GM21526 (cell line): Measurements from ENCODE around the gene PTHLH.

Experiments
- ATAC-seq: cut with Tn5 transposase; IDR thresholded peaks from one replicate; pipeline ENCODE4 v1.9.1; 2021; ENCODE audit warnings: moderate library complexity; ENCODE audit not compliant: unreplicated experiment, low FRiP score

Gene PTHLH

DNA sequence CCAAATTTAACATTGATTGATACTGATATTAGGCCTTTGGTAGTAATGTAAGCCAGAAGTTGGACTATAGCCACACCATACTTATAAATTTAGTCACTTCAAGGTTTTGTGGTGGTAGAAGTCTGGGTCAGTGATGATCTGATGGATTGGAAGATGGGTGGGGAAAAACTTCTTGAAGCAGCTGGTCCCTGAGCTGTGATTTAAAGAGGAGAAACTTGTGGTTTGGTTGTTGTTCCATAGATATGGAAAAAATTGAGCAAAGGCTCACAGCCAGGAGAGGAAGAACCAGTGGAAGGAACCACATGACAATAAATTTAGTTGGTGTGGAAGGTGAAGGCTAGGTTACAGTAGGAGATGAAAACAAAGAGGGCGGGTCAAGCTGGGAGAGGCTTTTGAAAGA is 26.1 kb downstream of the PTHLH start:
- no peak for ATAC-seq

DNA sequence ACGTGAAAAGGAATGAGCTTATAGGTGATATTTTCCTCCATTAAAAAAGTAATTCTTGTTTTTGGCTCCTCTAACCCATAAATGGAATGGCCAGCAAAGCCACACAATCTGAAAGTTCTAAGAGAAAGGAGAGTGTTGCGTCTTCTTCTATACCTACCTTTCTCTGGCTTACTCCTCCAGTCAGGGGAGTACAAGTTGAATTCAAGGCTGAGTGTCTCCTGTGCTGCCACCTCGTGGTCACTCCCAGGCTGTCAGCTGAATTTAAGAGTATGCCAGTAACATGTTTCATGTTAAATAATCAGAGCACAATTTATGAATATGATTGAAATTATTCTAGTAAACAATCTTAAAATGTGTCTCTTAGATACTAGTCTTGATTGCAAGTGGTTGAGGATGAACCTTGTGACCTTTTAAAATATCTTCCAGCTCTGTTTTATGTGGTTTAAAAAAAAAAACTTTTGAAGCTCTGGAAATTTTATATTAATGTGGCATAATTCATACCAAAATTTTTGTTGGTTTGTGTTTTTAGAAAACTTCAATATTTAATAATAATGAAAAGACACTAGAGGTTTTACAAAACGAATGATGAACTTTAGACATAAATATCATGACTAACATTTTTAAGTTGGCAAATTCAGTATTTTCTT is 31.7 kb downstream of the PTHLH start:
- peak; percentile 85 for ATAC-seq

DNA sequence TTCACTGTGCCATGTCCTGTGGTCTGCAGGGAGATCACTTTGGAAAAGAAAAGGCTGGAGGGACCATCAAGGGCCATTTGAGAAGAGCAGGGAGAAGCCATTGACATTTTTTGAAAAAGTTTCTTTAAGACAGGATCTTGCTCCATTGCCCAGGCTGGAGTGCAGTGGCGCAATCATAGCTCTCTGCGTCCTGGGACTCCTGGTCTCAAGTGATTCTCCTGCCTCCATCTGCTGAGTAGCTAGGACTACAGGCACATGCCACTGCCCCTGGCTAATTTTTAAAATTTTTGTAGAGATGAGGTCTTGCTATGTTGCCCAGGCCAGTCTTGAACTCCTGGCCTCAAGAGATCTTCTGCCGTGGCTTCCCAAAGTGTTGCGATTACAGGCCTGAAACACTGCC is 32.3 kb downstream of the PTHLH start:
- no peak for ATAC-seq

DNA sequence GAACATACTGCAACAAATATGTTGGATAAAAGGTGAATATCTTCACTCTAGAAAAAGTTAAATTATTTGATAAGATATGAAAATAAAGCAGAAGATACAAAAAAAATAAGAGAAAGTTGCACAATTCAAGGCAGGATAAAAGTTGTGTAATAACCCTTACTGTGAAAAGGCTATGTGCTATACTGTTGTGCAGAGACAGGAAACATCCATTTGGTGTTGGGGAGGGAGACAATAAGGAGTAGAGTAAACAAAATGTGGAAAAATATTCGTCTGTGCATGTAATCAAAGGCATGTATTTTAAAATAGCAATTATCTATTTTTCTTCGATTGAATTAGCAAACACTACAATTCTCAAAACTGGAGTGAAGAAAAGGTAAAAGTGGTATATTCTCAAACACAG is 34.8 kb downstream of the PTHLH start:
- ATAC-seq, result no peak

DNA sequence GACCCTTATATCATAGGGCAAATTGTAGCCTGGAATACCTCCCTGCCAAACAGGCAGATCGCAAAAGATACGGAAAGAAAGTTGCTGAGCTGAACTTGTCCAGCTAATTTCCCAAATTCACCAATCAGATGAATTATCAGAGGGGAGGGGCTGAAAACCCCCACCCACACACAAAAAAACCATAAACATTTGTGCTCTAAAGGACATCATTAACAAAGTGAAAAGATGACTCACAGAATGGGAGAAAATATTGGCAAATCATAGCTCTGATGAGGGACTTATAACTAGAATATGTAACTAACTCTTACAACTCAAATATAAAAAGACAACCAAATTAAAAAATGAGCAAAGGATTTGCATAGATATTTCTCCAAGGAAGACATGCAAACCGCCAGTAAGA is 36.3 kb downstream of the PTHLH start:
- ATAC-seq, result no peak

DNA sequence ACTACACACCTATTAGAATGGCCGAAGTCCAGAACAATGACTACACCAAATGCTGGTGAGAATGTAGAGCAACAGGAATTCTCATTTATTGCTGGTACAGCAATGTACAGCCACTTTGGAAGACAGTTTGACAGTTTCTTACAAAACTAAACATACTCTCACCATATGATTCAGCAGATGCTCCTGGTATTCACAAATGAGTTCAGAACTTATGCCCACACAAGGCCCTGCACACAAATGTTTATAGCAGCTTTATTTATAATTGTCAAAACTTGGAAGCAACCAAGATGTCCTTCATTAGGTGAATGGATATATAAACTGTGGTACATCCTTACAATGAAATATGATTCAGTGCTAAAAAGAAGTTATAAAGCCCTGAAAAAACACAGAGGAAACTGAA is 38.3 kb downstream of the PTHLH start:
- no peak for ATAC-seq

DNA sequence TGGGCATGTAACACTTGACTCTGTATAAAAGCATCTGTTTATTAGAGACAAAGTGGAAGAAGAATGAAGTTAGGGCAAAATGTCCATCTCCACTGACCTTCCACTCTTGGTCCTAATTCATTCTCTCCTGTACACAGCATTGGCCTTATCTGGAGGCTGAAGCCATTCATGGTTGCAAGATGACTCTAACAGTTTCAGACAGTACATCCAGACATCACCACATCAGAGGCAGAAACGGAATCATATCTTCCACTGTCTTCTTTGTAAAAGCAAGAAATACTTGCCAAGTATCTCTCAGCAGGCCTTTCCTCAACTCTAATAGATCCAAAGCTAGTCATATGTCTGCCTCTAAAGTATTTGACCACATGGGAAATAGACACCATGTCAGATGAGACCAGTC is 41.1 kb downstream of the PTHLH start:
- ATAC-seq, result no peak

DNA sequence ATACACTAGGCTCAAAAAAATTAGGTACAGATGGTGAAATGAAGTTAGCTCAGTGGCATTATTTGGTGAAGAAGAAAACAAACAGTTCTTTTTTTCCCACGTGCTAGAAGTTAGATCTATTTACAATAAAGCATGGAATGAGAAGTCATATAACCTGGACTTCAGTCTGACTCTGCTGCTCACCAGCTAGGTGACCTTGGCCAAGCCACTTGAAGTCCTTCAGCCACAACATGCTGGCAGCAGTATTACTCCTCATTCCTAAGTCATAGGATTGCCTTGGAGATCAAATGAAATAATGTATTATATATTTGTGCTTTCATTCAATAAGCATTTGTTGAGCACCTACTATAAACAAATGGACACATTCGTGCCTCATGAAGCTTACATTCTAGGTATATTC is 45.2 kb downstream of the PTHLH start:
- ATAC-seq, result no peak

DNA sequence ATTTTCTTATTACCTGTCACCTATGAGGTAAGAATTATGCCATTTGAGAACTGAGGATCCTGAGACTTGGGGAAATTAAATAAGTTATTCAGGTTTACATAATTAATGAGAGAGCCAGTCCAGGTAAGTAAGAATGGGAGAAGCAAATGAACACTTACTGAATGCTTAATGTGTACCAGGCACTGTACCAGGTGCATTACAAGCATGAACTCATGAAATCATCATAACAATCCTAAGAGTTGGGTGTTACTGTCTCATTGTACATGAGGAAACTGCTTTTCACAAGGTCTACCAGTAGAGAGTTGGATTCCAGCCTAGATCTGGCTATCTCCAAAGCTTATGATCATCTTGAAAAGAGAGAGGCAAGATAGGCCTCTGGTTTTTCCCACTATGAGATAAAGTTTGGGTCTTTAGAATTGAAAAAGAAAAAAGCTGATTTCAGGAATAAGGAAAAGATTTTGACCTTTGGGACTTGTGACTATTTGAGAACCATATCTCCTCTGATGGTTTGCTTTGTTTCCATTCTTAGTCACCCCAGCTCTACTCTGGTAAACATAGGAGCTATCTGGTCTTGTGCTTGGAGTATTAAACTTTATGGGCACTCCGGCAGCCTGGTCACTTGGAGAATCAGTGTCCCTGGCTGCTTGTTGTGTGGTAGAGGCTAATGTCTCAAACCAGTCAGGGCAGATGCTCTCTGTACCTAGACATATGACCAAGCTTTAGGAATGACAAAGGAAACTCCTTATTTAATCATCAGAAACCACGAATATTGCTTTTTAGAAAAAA is 48.0 kb downstream of the PTHLH start:
- ATAC-seq, result no peak

DNA sequence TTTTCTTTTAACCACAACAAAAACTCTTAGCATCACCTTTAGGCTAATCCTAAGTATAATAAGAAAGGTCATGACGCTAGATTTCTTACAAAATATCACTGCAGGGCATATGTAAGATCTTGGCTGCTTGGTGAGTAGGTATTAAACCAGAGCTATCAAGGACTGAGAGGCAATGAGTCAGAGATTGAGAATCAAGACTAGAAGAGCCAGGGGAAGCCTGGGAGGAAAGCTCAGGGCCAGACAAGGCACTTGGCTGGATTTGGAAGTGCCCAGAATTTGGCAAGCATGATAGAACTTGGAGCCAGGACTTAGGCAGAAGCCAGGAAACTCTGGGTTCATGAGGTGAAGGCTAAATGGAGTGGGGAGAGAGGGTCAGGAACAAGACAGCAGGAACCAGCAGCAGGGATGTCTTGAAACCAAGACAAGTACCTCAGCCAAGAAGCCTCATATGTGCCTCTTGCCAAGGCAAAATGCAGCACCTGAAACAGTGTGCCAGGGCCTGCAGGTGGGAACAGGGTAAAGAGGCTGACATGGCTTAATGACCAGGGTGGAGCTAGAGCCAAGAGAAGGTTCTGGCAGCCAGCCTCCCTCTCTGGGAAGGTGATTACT is 49.9 kb downstream of the PTHLH start:
- no peak for ATAC-seq

DNA sequence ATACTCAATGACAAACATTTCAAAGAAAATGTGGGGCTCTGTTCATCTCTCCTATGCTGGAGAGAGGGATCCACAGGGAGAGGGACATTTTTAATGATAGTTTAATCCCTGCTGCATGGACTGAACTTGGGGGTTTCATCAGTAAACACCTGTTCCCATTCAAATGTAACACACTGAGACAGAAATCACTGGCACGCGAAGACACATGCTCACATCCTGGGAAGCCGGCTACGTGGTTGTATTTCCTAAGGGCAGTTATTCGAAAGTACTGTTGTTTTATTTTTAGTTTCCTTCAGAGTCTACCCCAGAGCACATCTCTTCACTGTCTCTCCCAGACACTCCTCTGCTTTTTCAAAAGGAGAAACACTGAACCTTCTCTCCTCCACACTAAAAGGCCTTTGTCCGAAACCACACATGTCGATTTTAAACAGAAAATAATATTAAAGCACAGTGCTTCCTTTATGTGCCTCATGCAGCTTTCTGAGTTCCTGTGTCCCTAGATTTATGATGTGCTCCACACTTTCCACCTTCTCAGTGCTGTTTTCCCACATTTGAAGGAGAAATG is 52.8 kb downstream of the PTHLH start:
- ATAC-seq, result no peak

DNA sequence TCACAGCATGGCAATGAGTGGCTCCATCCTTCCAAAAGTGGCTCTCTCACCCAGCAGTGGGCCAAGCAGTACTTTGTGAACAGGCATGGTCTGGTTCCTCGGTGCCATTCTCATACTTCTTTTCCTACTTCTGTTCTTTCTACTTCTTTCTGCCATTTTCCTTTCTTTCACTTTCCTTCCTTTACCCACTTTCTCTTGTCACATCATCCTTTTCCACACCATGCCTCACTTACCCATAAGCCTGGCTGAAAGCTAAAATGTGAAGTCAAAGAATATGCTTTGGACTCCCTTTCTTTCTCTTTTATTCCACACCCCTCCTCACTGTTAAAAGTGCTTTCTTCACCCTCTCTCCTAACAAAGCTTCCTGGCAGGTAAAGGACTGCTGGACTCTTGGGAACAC is 57.0 kb downstream of the PTHLH start:
- ATAC-seq, result no peak

DNA sequence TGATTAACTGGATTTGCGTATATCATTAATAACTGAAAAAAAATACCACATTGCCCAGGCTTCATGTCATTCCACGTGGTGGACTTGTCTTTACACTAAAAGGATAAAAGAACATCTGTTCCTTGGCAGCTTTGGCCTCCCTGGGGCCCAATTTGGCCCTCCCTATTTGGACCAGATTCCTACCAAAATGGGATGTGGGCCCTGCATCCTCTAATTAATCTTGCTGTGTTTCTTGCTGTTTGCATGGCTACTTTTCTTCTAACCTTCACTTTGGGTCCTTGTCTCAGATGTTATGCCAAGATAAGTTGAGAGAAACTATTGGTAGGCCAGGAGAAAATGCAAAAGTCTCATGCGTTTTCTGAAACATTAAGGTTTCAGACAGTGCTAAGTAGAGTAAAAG is 57.5 kb downstream of the PTHLH start:
- no peak for ATAC-seq

DNA sequence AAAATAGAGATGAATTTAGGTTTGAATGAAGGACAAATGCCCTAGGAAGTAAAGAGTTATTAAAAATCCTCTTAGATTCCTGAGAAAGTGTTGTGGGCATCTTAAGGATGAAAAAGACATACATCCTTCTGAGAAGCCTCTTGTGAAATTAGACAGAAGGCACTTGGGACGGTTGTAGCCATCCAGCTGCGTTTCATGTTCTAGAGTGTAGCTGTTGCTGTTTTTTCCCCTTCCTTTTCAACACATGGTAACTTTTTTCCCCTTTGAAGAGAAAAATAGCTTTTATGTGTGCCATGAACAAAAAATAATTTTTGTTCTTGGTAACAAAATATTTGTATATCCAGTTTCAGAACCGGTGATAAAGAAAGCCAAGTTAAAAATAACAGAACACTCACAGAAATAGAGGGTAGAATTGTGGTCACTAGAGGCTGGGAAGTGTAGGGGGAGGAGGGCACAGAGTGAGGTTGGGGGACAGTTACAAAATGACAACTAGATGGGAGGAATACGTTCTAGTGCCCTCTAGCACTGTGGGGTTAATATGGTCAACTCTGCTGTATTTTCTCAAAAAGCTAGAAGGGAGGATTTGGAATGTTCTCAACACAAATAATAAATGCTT is 58.4 kb downstream of the PTHLH start:
- no peak for ATAC-seq

DNA sequence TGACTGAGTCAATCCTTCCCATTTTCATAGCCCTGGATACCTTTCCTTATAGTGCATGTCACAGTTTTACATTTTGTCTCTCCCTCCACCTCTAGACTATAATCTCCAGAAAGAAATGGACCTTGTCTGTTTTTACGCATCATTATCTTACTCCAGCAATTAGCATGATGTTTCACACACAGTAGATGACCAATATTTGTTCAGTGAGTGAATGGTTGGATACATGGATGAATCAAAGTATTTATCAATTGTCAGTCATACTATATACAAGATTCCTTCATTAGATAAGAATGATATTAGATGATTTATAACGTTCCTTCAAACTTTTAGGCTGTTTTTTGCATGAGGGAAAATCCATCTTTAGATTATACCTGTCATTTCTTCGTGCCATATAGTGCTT is 61.1 kb downstream of the PTHLH start:
- no peak for ATAC-seq
